GM12875 (cell line): ENCODE data around the gene CDC42BPB.

Experiments used
- H3K4me3 ChIP-seq: one replicate; pipeline ENCODE4 v1.5.1; 2011; ENCODE audit warnings: low read depth, low read length, control low read depth
- TF ChIP-seq, protein P1 (sequence below): IDR thresholded peaks from 2 replicates; pipeline ENCODE4 v1.5.1; 2011; ENCODE audit warnings: low read depth, mild to moderate bottlenecking, control low read depth, inconsistent platforms, low read length, moderate library complexity, borderline replicate concordance; ENCODE audit not compliant: insufficient read depth

Gene CDC42BPB

DNA sequence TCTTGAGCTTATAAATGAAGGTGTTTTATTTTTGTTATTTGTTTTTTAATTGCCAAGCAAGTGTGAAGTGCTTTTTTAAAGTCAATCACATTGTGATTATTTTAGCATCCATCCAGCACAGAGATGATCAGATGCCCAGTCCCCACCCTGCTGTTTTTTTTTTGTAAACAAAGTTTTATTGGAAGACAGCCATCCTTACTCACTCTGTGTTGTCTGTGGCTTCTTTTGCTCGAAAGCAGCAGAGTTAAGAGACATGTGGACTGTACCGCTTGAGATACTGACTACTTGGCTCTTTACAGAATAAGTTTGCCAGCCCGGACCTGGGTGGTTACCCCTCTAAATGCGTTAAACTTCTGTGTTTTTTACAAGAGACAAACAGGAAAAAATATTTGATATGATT, 165.8 kb downstream of the CDC42BPB start:
- H3K4me3 ChIP-seq: no peak overlapping the region
- TF ChIP-seq, protein P1, sequence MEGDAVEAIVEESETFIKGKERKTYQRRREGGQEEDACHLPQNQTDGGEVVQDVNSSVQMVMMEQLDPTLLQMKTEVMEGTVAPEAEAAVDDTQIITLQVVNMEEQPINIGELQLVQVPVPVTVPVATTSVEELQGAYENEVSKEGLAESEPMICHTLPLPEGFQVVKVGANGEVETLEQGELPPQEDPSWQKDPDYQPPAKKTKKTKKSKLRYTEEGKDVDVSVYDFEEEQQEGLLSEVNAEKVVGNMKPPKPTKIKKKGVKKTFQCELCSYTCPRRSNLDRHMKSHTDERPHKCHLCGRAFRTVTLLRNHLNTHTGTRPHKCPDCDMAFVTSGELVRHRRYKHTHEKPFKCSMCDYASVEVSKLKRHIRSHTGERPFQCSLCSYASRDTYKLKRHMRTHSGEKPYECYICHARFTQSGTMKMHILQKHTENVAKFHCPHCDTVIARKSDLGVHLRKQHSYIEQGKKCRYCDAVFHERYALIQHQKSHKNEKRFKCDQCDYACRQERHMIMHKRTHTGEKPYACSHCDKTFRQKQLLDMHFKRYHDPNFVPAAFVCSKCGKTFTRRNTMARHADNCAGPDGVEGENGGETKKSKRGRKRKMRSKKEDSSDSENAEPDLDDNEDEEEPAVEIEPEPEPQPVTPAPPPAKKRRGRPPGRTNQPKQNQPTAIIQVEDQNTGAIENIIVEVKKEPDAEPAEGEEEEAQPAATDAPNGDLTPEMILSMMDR: no peak

DNA sequence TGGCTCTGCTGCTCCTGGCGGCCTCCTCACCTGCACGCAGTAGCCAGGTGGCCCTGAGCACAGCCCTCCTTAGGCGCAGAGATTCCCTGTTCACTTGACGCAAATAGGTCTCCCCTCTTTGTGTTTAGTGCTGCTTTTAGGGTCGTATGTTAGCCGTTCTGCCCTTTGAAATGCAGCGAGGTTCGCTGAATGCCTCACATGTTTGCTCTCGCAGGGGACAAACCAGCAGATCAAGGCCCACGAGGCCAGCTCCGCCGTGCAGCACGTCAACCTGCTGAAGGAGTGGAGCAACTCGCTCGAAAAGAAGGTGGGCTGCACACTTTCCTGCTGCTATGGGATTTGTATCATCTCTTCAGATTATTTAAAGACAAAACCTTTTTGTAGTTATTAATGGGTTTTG, 166.2 kb downstream of the CDC42BPB start:
- TF ChIP-seq, protein P1: no peak
- H3K4me3 ChIP-seq: no peak overlapping the region

DNA sequence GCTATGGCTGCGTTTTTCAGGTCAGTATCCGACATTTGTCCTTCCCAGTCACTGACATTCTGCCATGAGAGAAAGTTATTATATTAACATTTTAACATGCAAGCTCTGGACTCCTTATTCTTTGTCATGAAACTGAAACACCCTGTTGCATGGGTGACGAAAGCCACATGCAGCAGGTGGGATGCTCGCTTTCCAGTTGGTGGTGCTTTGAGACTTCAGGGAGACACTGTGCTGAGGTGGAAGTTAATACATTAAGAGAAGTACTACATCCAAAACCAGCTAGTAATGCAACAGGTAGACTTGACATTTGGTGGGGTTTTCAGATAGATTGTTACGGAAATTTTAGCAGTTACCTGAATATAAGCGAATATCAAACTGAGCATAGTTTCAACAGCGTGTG, 167.7 kb downstream of the CDC42BPB start:
- H3K4me3 ChIP-seq: no peak overlapping the region
- TF ChIP-seq, protein P1: no peak

DNA sequence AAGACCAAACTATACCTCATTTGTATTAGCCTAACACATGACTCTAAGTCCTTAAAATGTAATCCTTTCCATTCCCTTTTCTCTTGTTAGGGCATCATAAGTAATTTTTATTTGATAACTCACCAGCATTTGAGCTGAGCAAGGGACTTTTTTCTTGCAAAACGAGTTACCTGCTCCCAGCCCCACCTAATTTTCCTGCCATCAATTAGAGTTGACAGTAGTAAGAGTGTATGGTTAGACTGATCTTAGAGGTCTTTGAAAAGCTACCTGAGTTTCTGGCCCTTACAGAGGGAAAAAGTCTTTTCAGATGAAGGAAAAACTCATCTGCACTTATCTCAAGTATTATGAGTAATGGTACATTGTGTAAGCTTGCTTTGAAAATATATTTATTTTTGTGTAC, 168.6 kb downstream of the CDC42BPB start:
- TF ChIP-seq, protein P1: no peak
- no peak overlapping the region for H3K4me3 ChIP-seq

DNA sequence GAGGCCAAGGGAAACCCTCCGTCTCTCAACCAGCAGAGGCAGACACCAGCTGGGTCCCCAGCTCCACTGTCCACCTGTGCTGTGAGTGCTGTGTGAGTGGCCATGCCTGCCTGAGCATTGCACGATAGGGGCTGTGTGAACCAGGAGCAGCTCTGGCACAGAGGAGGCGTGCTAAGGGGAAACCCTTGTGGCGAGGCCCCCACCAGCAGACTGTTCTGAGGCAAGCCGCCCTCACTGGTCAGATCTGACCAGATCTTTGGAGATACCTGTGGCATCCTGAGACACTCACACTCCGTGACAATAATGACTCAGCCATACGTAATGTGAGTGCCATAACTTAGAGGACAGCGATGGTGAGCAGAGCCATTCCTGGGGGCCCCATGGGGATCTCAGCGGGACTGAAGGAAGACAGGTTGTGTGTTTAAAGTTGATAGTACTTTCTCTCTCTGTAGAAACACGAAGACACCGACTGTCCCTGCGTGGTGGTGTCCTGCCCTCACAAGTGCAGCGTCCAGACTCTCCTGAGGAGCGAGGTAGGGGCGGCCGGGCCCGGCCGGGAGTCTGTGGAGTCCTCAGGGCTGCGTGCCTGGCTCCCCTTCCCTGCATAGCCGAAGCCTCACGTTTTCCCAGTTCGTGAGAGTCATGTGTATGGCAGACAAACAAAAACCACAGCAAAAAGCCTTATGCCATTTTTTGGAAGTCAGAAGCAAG, 171.5 kb downstream of the CDC42BPB start:
- H3K4me3 ChIP-seq: no peak overlapping the region
- TF ChIP-seq, protein P1: no peak

DNA sequence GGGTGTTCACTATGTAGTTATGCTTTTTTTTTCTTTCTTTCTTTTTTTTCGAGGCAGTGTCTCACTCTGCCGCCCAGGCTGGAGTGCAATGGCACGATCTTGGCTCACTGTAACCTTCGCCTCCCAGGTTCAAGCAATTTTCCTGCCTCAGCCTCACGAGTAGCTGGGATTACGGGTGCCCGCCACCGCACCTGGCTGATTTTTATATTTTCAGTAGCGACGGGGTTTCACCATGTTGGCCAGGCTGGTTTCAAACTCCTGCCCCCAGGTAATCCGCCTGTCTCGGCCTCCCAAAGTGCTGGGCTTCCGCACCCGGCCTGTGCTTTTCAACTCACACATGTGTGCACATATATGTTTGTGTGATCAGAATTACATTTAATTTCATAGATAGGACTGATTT, 173.8 kb downstream of the CDC42BPB start:
- H3K4me3 ChIP-seq: no peak overlapping the region
- TF ChIP-seq, protein P1: no peak

DNA sequence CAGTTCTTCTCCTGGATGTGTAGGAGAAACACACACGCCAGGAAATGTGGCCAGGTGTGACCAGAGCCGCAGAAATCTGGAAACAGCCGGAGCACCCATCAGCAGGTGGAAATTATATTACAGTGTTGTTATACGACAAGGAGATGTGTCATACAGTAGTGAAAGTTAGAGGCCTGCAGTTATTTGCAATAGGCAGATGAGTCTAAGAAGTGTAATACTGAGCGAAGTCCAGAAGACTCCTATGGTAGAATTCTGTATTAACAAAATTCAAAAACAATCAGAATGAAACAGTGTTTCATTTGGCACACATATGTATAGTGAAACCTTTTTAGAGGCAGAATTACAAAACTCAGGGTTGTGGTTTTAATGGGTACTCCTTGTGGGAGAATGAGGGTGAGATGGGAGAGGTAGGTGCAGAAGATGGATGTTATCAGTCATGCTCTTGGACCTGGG, 174.2 kb downstream of the CDC42BPB start:
- no peak overlapping the region for H3K4me3 ChIP-seq
- TF ChIP-seq, protein P1: no peak
